NCI-H187 (cell line): Measurements from ENCODE around the gene ADGRG1.

Experiments
- DNase-seq, 2 experiments: peaks; one replicate each; lab custom pipeline; 2025; lab: John Stamatoyannopoulos, UW

ADGRG1 gene

DNA sequence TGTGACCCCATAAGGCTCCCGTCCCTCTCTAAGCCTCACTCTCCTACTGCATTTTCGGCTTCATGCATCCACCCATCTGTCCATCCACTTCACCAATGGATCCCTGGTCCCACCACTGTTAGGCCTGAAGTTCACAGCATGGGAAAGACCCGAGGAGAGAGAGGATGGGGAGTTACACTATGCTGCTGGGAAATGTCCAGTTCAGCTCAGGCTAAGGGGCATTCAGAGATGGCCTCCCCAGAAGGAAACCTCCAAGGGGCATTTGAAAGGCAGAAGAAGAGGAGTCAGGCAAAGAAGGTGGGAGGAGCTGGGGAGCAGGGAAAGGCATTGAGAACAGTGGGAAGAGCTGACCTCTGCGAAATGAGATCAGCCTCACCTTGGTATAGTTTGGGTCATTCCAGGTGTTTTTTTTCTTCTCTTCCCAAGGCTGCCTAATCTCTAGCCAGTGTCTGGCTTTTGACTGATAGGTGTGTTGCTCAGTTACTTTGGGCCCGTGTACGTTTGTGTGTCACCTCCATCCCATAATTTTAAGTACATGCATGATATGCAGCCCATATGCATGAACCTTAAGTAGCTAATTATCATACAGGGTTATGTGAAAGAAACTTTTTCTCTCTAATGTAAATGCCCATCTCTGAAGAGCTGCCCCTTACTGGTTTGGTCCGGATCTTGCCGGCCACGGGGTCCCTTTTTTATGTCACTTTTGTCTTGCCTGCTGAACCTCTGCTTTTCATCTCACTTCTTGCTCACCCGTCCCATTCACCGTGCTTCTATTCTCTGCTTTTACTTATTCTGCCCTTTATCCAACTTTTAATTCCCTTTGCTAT, 54.6 kb downstream of the ADGRG1 start:
- DNase-seq, result no peak

DNA sequence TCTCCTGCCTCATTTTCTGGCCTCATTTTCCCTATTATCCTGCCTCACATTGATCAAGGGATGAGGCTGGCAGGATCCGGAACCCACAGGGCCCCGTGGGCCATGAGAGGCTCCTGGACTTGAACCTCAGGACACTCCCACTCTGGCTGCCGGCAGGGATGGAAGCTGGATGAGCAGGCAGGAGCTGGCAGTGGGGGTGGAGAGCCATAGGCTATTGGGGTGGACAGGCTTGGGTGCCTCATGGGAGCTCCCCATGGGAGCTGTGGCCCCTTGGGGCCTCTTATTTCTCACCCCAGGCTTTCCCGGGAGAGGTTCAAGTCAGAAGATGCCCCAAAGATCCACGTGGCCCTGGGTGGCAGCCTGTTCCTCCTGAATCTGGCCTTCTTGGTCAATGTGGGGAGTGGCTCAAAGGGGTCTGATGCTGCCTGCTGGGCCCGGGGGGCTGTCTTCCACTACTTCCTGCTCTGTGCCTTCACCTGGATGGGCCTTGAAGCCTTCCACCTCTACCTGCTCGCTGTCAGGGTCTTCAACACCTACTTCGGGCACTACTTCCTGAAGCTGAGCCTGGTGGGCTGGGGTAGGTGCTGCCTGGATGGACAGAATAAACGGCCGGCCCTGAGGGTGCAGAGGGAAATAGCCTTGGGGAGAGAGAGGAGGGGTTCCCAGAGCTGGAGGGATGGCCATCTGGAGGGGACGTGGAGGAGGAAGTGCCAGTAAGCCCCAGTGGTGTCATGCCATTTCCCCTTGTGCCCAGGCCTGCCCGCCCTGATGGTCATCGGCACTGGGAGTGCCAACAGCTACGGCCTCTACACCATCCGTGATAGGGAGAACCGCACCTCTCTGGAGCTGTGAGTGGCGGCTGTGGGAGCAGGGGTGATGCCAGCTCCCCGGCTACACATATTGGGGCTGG, 55.5 kb downstream of the ADGRG1 start:
- no peak for DNase-seq

DNA sequence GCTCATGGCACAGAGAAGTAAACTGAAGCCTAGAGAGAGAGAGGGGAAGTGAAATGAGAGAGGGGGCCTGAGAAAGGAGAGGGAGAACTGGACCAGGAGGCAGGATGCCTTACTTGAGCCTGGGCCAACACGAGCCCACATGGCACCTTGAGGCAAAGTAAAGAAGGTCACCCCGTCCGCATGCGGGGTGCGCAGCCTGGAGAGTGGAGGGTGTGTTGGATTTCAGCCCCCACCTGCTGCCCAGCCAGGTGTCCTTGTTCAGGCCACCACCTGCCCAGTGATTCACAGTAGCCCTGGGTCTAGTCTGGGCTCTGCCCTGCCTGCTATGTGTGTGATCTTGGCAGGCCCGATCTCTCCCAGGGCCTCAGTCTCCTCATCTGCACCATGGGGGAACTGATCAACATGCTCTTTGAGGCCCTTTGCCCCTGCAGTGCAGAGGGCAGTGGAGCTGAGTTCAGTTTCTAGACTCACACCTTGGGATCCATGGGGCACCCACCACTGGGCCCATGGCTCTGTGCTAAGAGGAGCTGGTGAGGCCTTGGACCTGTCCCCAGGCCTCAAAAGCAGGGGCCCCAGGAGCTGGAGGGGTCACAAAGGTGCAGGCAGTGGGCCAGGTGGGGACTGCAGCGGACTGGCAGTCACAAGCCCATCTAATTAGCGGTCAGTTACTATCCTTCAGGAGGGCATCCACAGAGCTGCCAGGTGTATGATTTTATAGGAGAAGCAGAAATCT, 56.4 kb downstream of the ADGRG1 start:
- no peak for DNase-seq

DNA sequence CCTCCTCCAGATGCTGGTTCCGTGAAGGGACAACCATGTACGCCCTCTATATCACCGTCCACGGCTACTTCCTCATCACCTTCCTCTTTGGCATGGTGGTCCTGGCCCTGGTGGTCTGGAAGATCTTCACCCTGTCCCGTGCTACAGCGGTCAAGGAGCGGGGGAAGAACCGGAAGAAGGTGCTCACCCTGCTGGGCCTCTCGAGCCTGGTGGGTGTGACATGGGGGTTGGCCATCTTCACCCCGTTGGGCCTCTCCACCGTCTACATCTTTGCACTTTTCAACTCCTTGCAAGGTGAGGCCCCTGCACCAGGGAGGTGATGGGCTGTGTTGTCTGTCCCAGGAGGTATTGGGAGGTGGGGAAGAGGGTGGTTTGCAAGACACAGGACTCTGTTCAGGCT, 57.2 kb downstream of the ADGRG1 start:
- DNase-seq, result no peak

DNA sequence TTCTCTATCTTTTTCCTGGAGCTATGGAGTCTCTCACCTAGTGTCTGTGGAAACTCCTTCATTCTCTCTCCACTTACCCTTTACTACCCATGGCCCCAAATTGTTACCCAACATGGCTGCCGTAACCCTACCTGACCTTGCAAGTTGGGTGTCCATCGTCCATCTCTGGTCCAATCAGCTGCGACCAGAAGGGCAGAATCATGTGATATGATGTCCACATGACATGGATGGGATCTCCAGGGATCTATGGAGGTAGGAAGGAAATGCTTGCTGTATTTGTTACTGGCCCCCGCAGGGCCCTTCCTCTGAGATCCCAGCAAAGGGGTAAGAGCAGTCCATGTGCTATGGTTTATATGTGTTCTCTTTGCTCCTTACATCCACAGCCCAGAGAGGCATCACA, 58.1 kb downstream of the ADGRG1 start:
- no peak for DNase-seq

DNA sequence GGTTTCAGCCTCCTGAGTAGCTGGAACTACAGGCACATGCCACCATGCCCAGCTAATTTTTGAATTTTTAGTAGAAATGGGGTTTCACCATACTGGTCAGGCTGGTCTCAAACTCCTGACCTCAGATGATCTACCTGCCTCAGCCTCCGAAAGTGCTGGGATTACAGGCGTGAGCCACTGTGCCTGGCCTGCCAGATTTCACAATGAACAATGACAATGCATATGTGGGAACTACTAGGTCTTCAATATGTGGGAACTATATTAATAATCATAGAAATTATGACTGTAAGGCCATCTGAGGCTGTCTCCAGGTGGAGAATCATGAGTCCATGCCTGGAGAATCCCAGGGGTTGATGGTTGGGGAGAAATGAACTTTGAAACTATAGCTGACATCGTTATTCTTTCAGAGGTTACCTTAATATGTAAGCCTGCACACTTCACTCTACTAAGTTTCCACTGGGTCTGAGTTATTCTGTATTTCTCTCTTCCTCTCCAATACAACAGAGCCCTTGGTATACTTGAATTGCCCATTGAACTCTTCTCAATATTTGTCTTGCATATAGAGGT, 59.0 kb downstream of the ADGRG1 start:
- DNase-seq, result no peak

DNA sequence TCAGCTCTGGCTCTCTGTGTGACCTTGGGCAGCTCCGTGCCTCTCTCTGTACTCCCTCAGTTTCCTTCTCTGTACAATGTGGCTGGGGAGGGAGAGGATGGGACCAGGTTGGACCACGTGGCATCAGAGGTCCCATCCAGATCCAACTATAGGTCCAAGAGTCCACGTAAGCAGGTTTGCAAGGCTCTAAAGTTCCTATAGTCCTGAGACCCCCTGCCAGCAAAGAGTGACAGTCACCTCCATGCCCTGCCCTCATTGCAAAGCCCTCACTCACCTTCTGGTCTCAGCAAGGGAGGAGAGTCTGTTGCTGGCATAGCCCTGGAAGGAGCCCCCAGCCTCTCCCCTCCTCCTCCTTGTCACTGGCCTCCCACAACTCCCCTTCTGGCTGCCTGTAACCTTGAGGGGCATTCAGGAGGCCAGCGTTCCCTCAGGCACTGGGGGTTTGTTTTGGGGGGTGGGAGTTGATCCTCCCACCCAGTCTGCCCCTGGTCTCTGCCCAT, 60.1 kb downstream of the ADGRG1 start:
- DNase-seq, result no peak

DNA sequence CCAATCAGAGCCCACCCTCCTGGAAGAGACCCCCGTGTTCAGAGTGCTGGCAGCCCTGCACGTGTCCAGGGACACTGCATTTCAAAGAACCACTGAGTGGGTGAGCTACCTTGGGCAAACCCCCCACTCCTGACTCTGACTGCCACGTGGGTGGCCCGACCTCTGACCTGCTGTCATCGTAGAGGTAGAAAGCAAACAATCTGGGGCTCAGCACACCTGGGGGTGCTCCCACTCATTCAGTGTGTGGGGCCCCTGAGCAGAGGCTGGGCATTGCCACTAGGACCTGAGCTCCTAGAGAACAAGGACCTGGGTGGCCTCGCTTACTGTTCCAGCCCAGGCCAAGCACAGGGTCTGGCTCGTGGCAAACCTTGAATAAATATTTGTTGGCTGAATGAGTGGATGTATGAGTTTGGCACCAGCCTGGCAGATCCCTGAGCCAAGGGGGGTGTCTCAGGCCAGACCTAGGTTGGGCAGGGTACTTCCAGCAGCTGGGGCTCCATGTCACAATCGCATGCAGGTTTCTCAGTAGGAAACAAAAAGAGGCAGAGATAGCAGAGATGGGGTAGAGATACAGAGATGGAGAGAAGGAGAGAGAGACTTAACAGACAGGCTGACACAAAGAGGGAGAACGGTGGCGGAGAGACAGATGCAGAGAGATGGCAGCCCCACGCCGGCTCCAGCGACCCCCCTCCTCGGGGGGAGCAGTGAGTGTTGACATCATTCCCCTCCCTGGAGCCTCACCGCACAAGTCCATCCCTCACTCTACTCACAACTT, 60.7 kb downstream of the ADGRG1 start:
- DNase-seq, result no peak

DNA sequence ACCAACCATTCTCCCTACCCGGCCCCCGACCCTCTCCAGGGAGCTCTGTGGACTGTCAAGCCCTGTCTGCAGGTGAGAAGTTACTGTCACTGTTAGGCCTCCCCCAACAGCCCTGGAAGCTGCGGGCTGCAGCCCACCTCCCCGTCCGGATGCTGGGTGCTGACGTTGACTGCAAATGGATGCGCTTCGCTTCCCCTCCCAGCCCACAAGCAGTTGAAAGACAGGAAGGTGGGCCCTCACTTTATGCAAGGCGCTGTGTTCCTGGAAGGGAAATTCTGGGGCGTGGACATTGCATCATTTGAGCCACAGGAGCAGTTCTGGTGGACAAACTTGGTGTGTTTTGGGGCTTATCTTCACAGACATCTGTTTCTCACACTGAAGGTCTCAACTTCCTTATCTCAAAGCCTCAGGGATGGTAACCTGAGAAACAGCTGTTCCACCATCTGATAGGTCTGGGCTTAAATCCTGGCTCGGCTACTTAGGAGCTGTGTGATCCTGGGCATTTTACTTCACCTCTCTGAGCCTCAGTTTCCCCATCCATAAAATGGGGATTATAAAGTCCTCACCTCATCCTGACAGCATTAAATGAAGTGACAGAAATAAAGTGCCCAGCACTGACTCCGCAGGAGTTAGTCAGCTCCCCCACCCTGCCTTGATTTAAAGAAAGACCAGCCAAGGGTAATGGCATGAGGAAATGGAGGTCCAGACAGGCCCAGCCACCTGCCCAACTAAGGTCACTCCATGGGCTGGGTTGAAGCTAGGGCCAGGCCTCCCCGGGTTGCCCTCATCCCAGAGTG, 61.5 kb downstream of the ADGRG1 start:
- no peak for DNase-seq

DNA sequence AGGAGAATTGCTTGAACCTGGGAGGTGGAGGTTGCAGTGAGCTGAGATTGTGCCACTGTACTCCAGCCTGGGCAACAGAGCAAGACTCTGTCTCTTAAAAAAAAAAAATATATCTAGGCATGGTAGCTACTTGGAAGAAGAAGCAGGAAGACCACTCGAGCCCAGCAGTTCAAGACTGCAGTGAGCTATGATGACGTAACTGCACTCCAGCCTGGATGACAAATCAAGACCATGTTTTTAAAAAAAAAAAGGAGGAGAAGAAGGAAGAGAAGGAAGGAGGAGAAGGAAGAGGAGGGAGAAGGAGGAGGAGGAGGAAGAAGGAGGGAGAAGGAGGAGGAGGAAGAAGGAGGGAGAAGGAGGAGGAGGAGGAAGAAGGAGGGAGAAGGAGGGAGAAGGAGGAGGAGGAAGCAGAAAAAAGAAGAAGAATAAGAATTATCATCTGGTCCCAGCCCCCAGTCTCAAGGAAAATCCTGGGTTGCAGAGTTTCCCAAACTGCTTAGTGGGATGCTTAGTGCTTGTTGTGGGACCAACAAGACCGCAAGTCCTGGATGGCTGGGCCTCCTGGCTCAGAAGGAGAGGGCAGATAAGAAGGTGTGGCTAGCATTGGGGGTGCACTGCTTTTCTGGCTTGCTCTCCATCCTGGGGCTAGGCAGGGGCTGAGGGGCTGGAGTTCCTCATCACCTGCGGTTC, 62.5 kb downstream of the ADGRG1 start:
- DNase-seq, result no peak

DNA sequence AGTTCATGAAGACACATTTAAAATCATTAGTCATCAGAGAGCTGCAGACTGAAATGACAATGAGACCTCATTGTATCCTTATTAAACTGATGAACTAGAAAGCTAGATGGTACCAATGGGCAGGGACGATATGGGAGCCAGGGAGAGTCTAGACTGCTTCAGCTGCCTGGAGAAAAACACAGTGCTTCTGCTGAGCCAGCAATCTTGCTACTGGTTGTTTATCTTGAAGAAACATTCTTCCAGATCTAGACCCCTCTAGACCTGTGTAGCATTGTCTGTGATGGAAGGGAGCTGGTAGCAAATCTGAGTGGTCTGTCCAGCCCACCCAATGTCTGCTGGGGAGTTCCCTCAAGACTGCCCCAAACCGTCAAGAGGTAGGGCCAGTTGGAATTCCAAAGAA, 64.2 kb downstream of the ADGRG1 start:
- no peak for DNase-seq

DNA sequence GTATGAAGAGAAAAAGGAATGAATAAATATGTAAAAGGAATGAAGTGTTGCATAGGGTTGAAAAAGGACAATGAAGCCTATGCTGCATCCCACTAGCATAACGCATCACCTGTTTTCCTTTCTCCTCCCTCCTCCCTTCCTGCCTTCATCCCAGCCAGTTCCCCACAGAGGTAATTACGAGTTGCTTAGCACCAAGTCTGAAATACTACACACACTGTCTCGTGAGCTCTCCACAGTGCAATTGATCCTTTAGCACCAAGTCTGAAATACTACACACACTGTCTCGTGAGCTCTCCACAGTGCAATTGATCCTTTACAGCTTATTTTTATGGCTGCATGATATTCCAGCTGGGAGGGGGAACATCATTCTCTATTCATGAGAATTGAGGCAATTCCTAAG, 65.1 kb downstream of the ADGRG1 start:
- DNase-seq, result no peak

DNA sequence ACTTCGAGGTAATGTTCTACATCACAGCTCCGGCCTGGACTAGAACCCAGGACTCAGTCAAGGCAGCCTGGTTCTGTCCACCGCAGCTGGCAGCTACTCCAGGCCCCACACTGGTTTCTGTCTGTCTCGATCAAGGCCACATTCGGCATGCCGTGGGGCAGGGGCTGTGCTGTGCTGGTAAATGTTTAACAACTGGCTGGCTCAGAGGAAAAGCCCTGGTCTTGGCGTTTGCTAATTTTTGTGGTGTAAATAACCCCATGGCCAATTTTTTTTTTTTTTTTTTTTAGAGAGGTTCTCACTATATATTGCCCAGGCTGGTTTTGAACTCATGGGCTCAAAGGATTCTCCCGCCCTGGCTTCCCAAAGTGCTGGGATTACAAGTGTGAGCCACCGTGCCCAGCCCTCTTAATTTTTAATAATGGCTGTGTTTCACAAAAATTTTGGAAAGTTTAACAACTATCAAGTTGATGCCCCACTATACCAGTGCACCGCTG, 65.8 kb downstream of the ADGRG1 start:
- no peak for DNase-seq

DNA sequence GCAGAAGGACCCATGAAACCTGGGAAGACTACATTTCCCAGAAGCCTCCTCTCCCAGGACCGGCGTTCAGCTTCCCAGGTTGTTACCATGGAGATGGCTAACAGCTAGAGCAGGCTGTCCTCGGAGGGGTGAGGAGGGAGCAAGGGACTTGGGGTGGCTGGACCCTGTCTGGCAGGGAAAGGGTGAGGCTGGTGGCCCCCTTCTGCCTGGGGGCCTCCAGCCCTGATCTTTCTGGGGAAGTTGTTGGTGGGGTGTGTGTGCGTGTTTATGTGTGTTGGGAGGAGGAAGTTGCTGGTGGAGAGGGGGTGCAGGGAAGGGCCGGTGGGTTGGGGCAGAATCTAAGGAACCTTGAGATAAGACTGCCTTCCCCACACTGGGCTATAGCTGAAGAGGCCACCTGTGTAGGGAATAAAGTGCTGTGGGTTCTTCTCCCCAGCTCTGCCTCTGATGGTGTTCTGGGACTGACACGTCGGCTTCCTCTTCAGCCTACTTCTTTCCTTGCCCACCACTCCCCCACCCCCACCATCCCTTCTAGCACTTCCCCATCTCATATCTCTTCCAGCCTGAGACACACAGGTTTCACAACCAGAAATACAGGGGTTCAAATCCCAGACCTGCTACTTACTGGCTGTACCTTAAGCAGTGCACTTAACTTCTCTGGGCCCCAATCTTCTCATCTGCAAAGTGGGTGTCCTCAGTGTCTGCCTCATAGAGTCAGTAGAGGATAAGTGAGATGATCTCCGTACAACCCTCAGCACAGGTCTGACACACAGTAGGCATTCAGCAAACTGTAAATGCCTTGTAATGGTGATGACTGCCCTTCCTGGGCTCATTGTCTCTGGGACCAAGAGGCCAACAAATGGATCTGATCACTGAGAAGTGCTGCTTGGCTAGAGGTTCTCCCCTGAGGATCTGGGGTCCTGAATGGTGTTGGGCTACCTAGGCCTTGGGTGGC, 66.6 kb downstream of the ADGRG1 start, which contains the start of gene DRC7:
DRC7 (plus strand) TSS at position 82 of the 955 bp plus-strand sequence. CDS start 3,144 bp downstream, outside the sequence.
- DNase-seq, result no peak

DNA sequence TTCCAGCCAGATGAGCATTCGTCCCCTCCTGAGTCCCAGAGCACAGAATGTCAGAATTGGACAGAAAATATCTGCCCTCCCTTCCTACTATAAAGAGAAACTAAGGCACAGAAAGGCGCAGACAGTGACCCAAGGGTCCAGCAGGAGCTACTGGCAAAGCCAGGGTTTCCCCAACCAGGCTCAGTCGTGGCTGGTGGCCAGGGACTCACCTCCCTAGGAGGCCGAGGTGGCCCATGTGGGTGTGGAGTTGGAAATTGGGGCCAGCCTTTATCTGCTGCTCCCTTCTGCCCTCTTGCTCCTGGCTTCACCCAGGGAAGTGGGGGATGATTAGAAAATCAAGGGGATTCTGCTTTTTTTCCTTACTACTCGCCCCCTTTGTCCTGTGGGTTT, 67.2 kb downstream of the ADGRG1 start:
- no peak for DNase-seq

DNA sequence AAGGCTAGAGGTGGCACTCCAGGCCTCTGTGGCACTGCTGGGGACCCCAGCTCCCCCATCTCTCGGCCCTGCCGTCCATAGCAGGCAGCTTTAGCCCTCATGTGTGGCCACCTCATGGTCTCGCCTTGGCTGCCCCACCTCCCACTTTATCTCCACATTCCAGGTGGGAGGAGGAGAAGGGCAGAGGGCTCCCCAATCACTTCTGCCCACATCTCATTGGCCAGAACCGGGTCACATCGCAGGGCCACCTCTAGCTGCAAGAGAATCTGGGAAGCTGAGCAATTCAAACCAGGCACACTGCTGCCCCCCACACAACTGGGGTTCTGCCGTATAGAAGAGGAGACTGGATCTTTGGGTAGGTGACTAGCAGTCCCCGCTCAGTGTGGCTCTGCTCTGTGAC, 67.8 kb downstream of the ADGRG1 start:
- DNase-seq, result no peak

DNA sequence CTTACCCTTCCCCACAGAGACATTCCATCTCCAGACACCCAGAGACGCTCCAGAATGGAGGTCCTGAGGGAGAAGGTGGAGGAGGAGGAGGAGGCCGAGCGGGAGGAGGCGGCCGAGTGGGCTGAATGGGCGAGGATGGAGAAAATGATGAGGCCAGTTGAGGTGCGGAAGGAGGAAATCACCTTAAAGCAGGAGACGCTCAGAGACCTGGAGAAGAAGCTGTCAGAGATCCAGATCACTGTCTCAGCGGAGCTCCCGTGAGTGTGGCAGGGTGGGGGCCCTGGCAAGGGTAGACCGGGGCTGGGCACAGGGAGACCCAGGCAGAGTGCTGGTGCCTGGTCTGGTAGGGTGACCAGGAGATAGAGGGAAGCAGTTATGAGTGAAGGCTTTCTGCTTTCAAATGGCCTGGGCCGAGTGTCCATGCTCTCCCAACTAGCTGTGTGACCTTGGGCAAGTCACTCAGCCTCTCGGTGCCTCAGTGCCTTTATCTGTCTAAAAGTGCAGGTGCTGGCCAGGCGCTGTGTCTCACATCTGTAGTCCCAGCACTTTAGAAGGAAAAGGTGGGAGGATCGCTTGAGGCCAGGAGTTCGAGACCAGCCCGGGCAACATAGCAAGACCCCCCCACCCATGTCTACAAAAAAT, 69.6 kb downstream of the ADGRG1 start:
- no peak for DNase-seq
